Glutamatergic neuron (in vitro differentiated cells): ENCODE data around the gene UMAD1. TPM values are rescaled to one million over a fixed set of nuclear protein-coding genes. Genes with fewer than 3 reads are reported as not detected.

Experiments
- DNase-seq: peaks from one replicate; pipeline ENCODE4 v3.0.0; 2022
- H3K27ac Mint-ChIP-seq: one replicate; pipeline ENCODE4 v1.8.0; 2020; ENCODE audit warnings: mild to moderate bottlenecking, mixed read lengths, inconsistent platforms; ENCODE audit not compliant: unreplicated experiment
- H3K27me3 Mint-ChIP-seq: one replicate; pipeline ENCODE4 v1.8.0; 2020; ENCODE audit warnings: mild to moderate bottlenecking, moderate library complexity, mixed read lengths, inconsistent platforms; ENCODE audit not compliant: unreplicated experiment
- H3K36me3 Mint-ChIP-seq: one replicate; pipeline ENCODE4 v1.8.0; 2020; ENCODE audit warnings: mild to moderate bottlenecking, mixed read lengths, inconsistent platforms; ENCODE audit not compliant: unreplicated experiment
- H3K4me1 Mint-ChIP-seq: one replicate; pipeline ENCODE4 v1.8.0; 2020; ENCODE audit warnings: mild to moderate bottlenecking, low read depth, mixed read lengths, inconsistent platforms; ENCODE audit not compliant: unreplicated experiment
- H3K4me3 Mint-ChIP-seq: one replicate; pipeline ENCODE4 v1.8.0; 2020; ENCODE audit warnings: mild to moderate bottlenecking, mixed read lengths, inconsistent platforms; ENCODE audit not compliant: unreplicated experiment
- H3K9me3 Mint-ChIP-seq: one replicate; pipeline ENCODE4 v1.8.0; 2020; ENCODE audit warnings: mild to moderate bottlenecking, moderate library complexity, mixed read lengths, inconsistent platforms; ENCODE audit not compliant: unreplicated experiment
- CTCF ChIP-seq: fragments of 200-600 bp; sonication (generic); IDR thresholded peaks from one replicate; pipeline ENCODE4 v1.5.0; 2021; ENCODE audit not compliant: partially characterized antibody, unreplicated experiment
- total RNA-seq: library from RNA; stranded (reverse); fragmentation: NEBNext Ultra II Directional; extraction: Animal tissue kit (Norgen Biotek cat#: 25700); gene quantifications from one replicate; pipeline ENCODE4 v1.2.1, GENCODE V29; 2021; ENCODE audit not compliant: unreplicated experiment

The UMAD1 gene
- total RNA-seq, 1 donor from 2014 or later: 5.2 TPM

- no peak for TF ChIP-seq CTCF
- Mint-ChIP-seq H3K4me1 (peaks cover 5% of the 10 kb centered on the region), H3K9me3 (no peaks in the 10 kb centered on the region), H3K4me3 (no peak overlapping the region), H3K27ac (no peak overlapping the region), H3K36me3 (no peaks in the 10 kb centered on the region), H3K27me3 (peaks cover 2% of the 10 kb centered on the region)
- no peak for DNase-seq
Measured at GRCh38 chr7:7805511-7806153, 165.1 kb downstream of the UMAD1 start.

- no peak for DNase-seq
- Mint-ChIP-seq H3K4me1 (peaks cover 9% of the 10 kb centered on the region), H3K9me3 (no peaks in the 10 kb centered on the region), H3K4me3 (no peak overlapping the region), H3K27me3 (peaks cover 2% of the 10 kb centered on the region), H3K27ac (no peak overlapping the region), H3K36me3 (no peaks in the 10 kb centered on the region)
- no peak for TF ChIP-seq CTCF
Measured at GRCh38 chr7:7808156-7808555, 167.6 kb downstream of the UMAD1 start.

- Mint-ChIP-seq H3K4me3 (no peak overlapping the region), H3K9me3 (no peaks in the 10 kb centered on the region), H3K27ac (no peak overlapping the region), H3K36me3 (no peaks in the 10 kb centered on the region), H3K4me1 (peaks cover 8% of the 10 kb centered on the region), H3K27me3 (peaks cover 2% of the 10 kb centered on the region)
- DNase-seq: no peak
- no peak for TF ChIP-seq CTCF
Measured at GRCh38 chr7:7808626-7809025, 168.1 kb downstream of the UMAD1 start.

- no peaks in the 10 kb centered on the region for H3K27me3 Mint-ChIP-seq
- H3K4me1 Mint-ChIP-seq: peaks cover 4% of the 10 kb centered on the region
- no peak for DNase-seq
- H3K4me3 Mint-ChIP-seq: no peak overlapping the region
- no peak for TF ChIP-seq CTCF
- H3K9me3 Mint-ChIP-seq: no peaks in the 10 kb centered on the region
- H3K27ac Mint-ChIP-seq: no peak overlapping the region
- H3K36me3 Mint-ChIP-seq: no peaks in the 10 kb centered on the region
Measured at GRCh38 chr7:7810380-7810779, 169.8 kb downstream of the UMAD1 start.

GRCh38 chr7:7810826-7811225 is 170.3 kb downstream of the UMAD1 start:
- Mint-ChIP-seq H3K27ac (no peak overlapping the region), H3K27me3 (no peaks in the 10 kb centered on the region), H3K36me3 (no peaks in the 10 kb centered on the region), H3K4me3 (no peak overlapping the region), H3K4me1 (peaks cover 4% of the 10 kb centered on the region), H3K9me3 (no peaks in the 10 kb centered on the region)
- TF ChIP-seq CTCF: no peak
- no peak for DNase-seq
